ENCODE results near the gene RARRES2.

The RARRES2 gene

GRCh38 chr7:150360363-150361058 lies 19.1 kb upstream of the RARRES2 start:
- peaks cover 5% of the 10 kb centered on the region for H3K4me1 ChIP-seq (ENCODE audit: insufficient read depth, insufficient read length)
- H3K9me3 ChIP-seq (ENCODE audit: insufficient read depth, low read length) = no peaks in the 10 kb centered on the region
- H3K27me3 ChIP-seq (ENCODE audit: insufficient read depth, insufficient read length) = no peaks in the 10 kb centered on the region
- DNase-seq (ENCODE audit: low read depth, low spot score) = no peak
- TF ChIP-seq YY1 (IDR thresholded peaks at IDR 0.05; ENCODE audit: insufficient read depth, insufficient read length) (no peak), SUZ12 (IDR thresholded peaks at IDR 0.05; ENCODE audit: extremely low read depth, insufficient read depth, insufficient read length) (no peak), ZNF274 (IDR thresholded peaks at IDR 0.05; ENCODE audit: low read depth, low read length) (no peak)
- H3K36me3 ChIP-seq (ENCODE audit: insufficient read depth, insufficient read length, low read length) = no peaks in the 10 kb centered on the region
- no peak overlapping the region for H3K9ac ChIP-seq (ENCODE audit: insufficient read length, low read depth)
- H3K4me3 ChIP-seq (ENCODE audit: insufficient read length, low read depth) = no peak overlapping the region

- Histone ChIP-seq H3K9me3 (ENCODE audit: insufficient read depth, low read length) (no peaks in the 10 kb centered on the region), H3K4me1 (ENCODE audit: insufficient read depth, insufficient read length) (peaks cover 5% of the 10 kb centered on the region), H3K4me3 (ENCODE audit: insufficient read length, low read depth) (no peak overlapping the region), H3K36me3 (ENCODE audit: insufficient read depth, insufficient read length, low read length) (no peaks in the 10 kb centered on the region), H3K9ac (ENCODE audit: insufficient read length, low read depth) (no peak overlapping the region), H3K27me3 (ENCODE audit: insufficient read depth, insufficient read length) (no peaks in the 10 kb centered on the region)
- no peak for DNase-seq (ENCODE audit: low read depth, low spot score)
- TF ChIP-seq SUZ12 (IDR thresholded peaks at IDR 0.05; ENCODE audit: extremely low read depth, insufficient read depth, insufficient read length) (no peak), YY1 (IDR thresholded peaks at IDR 0.05; ENCODE audit: insufficient read depth, insufficient read length) (no peak), ZNF274 (IDR thresholded peaks at IDR 0.05; ENCODE audit: low read depth, low read length) (no peak)
Measured at GRCh38 chr7:150359622-150360362, 18.4 kb upstream of the RARRES2 start.

GRCh38 chr7:150358988-150359621 lies 17.7 kb upstream of the RARRES2 start:
- TF ChIP-seq ZNF274 (IDR thresholded peaks at IDR 0.05; ENCODE audit: low read depth, low read length) (no peak), YY1 (IDR thresholded peaks at IDR 0.05; ENCODE audit: insufficient read depth, insufficient read length) (no peak), SUZ12 (IDR thresholded peaks at IDR 0.05; ENCODE audit: extremely low read depth, insufficient read depth, insufficient read length) (no peak)
- no peak for DNase-seq (ENCODE audit: low read depth, low spot score)
- no peaks in the 10 kb centered on the region for H3K36me3 ChIP-seq (ENCODE audit: insufficient read depth, insufficient read length, low read length)
- no peak overlapping the region for H3K4me3 ChIP-seq (ENCODE audit: insufficient read length, low read depth)
- no peaks in the 10 kb centered on the region for H3K27me3 ChIP-seq (ENCODE audit: insufficient read depth, insufficient read length)
- H3K4me1 ChIP-seq (ENCODE audit: insufficient read depth, insufficient read length) = peaks cover 5% of the 10 kb centered on the region
- no peak overlapping the region for H3K9ac ChIP-seq (ENCODE audit: insufficient read length, low read depth)
- H3K9me3 ChIP-seq (ENCODE audit: insufficient read depth, low read length) = no peaks in the 10 kb centered on the region

GRCh38 chr7:150358433-150358832 lies 17.0 kb upstream of the RARRES2 start:
- H3K27me3 ChIP-seq (ENCODE audit: insufficient read depth, insufficient read length) = no peaks in the 10 kb centered on the region
- H3K4me1 ChIP-seq (ENCODE audit: insufficient read depth, insufficient read length) = peaks cover 4% of the 10 kb centered on the region
- no peak for TF ChIP-seq YY1 (IDR thresholded peaks at IDR 0.05; ENCODE audit: insufficient read depth, insufficient read length)
- no peak for TF ChIP-seq SUZ12 (IDR thresholded peaks at IDR 0.05; ENCODE audit: extremely low read depth, insufficient read depth, insufficient read length)
- no peak for TF ChIP-seq ZNF274 (IDR thresholded peaks at IDR 0.05; ENCODE audit: low read depth, low read length)
- no peak overlapping the region for H3K9ac ChIP-seq (ENCODE audit: insufficient read length, low read depth)
- H3K9me3 ChIP-seq (ENCODE audit: insufficient read depth, low read length) = no peaks in the 10 kb centered on the region
- no peak overlapping the region for H3K4me3 ChIP-seq (ENCODE audit: insufficient read length, low read depth)
- no peak for DNase-seq (ENCODE audit: low read depth, low spot score)
- no peaks in the 10 kb centered on the region for H3K36me3 ChIP-seq (ENCODE audit: insufficient read depth, insufficient read length, low read length)

GRCh38 chr7:150357771-150358427 lies 16.5 kb upstream of the RARRES2 start:
- no peak overlapping the region for H3K9ac ChIP-seq (ENCODE audit: insufficient read length, low read depth)

GRCh38 chr7:150357270-150357669 lies 15.8 kb upstream of the RARRES2 start:
- no peak overlapping the region for H3K9ac ChIP-seq (ENCODE audit: insufficient read length, low read depth)
- DNase-seq (ENCODE audit: low read depth, low spot score) = no peak
- no peaks in the 10 kb centered on the region for H3K27me3 ChIP-seq (ENCODE audit: insufficient read depth, insufficient read length)
- H3K4me1 ChIP-seq (ENCODE audit: insufficient read depth, insufficient read length) = peaks cover 3% of the 10 kb centered on the region
- H3K9me3 ChIP-seq (ENCODE audit: insufficient read depth, low read length) = no peaks in the 10 kb centered on the region
- TF ChIP-seq ZNF274 (IDR thresholded peaks at IDR 0.05; ENCODE audit: low read depth, low read length) (no peak), SUZ12 (IDR thresholded peaks at IDR 0.05; ENCODE audit: extremely low read depth, insufficient read depth, insufficient read length) (no peak), YY1 (IDR thresholded peaks at IDR 0.05; ENCODE audit: insufficient read depth, insufficient read length) (no peak)
- no peak overlapping the region for H3K4me3 ChIP-seq (ENCODE audit: insufficient read length, low read depth)
- H3K36me3 ChIP-seq (ENCODE audit: insufficient read depth, insufficient read length, low read length) = no peaks in the 10 kb centered on the region

More at GRCh38 chr7:150357771-150358427, 16.5 kb upstream of the RARRES2 start:
- Histone ChIP-seq H3K9me3 (ENCODE audit: insufficient read depth, low read length) (no peaks in the 10 kb centered on the region), H3K36me3 (ENCODE audit: insufficient read depth, insufficient read length, low read length) (no peaks in the 10 kb centered on the region), H3K4me1 (ENCODE audit: insufficient read depth, insufficient read length) (peaks cover 3% of the 10 kb centered on the region), H3K27me3 (ENCODE audit: insufficient read depth, insufficient read length) (no peaks in the 10 kb centered on the region), H3K4me3 (ENCODE audit: insufficient read length, low read depth) (no peak overlapping the region)
- DNase-seq (ENCODE audit: low read depth, low spot score) = no peak
- TF ChIP-seq SUZ12 (IDR thresholded peaks at IDR 0.05; ENCODE audit: extremely low read depth, insufficient read depth, insufficient read length) (no peak), ZNF274 (IDR thresholded peaks at IDR 0.05; ENCODE audit: low read depth, low read length) (no peak)
